Right lobe of liver (tissue), 4 donors: ENCODE results near the gene PRM2.

Source experiments
- CTCF ChIP-seq, 4 donors: fragments of 200-600 bp in 3 of 4; fragments of 450-650 bp in 1 of 4; IDR thresholded peaks; one replicate each; pipeline versions ENCODE4 v1.5.1 to v1.8.0; 2016 to 2022; ENCODE audit warnings: antibody characterized with exemption in 4 of 4, mild to moderate bottlenecking in 2 of 4
- POLR2A ChIP-seq: fragments of 450-650 bp; IDR thresholded peaks from one replicate; pipeline ENCODE4 v1.6.1; 2017; ENCODE audit warnings: antibody characterized with exemption, mild to moderate bottlenecking
- donor health status: DM: no; HTN: no; CAD: no.
- donor health status: DM: no; HTN: no; CAD: no.
- donor health status: DM: no; HTN: yes; CAD: no.

- TF ChIP-seq POLR2A (no peak), CTCF (IDR thresholded peaks at IDR 0.05) (no peak)
These were observed 31.0 kb downstream of the PRM2 start for GRCh38 chr16:11245222-11245737.
